ENCODE measurements around the gene ANXA8.

DNA sequence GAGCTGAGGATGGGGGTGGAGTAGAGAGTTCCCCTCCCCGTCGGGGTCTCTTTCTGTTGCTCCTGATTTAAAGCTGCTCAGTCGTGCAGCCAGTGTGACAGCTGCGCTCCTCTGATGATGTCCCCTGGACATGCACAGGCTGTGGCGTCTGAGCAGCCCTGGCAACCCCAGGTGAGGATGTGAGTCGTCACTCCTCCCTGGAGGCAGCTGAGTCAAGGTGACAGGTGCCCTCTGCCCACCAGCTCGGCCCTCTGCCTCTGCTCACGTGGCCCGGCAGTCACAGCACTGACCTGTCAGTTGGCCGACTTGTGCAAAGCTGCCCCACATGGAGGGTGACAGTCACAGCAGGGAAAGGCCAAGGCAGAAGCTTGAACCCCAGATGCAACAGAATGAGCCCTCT is 33.9 kb downstream of the ANXA8 start:
- TF ChIP-seq, protein P1, sequence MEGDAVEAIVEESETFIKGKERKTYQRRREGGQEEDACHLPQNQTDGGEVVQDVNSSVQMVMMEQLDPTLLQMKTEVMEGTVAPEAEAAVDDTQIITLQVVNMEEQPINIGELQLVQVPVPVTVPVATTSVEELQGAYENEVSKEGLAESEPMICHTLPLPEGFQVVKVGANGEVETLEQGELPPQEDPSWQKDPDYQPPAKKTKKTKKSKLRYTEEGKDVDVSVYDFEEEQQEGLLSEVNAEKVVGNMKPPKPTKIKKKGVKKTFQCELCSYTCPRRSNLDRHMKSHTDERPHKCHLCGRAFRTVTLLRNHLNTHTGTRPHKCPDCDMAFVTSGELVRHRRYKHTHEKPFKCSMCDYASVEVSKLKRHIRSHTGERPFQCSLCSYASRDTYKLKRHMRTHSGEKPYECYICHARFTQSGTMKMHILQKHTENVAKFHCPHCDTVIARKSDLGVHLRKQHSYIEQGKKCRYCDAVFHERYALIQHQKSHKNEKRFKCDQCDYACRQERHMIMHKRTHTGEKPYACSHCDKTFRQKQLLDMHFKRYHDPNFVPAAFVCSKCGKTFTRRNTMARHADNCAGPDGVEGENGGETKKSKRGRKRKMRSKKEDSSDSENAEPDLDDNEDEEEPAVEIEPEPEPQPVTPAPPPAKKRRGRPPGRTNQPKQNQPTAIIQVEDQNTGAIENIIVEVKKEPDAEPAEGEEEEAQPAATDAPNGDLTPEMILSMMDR (IDR thresholded peaks at IDR 0.05), result no peak
- no peak for TF ChIP-seq POLR2A (IDR thresholded peaks at IDR 0.05)
- TF ChIP-seq POLR2AphosphoS5 (IDR thresholded peaks at IDR 0.05), result no peak
